ENCODE measurements around the gene EBI3.
"Not testable (repeated sequence)": the region's sequence is repeated elsewhere in the genome, so short reads cannot be mapped to it uniquely, and the experiment has no call there.

The EBI3 gene

DNA sequence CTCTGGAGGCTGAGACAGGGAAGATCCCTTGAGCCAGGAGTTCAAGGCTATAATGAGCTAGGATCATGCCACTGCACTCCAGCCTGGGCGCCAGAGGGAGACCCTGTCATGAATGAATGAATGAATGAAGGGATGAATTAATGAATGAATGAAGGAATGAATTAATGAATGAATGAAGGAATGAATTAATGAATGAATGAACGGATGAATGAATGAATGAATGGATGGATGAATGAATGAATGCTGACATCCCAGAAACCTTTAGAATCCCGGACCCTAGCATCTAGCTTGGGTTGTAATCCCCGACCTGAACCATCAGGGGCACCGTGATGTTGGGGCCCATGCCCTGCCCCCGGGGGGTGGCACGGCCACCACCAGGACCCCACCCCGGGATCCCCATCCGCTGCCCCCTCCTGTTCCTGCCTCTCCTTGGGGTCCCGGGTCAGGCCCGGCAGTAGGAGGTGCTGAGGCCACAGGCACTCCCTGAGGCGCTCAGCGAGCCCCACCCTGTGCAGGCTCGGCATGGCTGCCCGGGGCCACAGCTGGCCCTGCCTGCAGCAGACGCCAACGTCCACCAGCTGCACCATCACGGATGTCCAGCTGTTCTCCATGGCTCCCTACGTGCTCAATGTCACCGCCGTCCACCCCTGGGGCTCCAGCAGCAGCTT lies 3.4 kb downstream of the EBI3 start:
- H3K27me3 ChIP-seq (ENCODE audit: insufficient read depth, insufficient read length) = peaks cover 4% of the 10 kb centered on the region
- H3K9me3 ChIP-seq (ENCODE audit: insufficient read depth, low read length) = no peaks in the 10 kb centered on the region
- no peak overlapping the region for H3K9ac ChIP-seq (ENCODE audit: insufficient read length, low read depth)
- TF ChIP-seq SUZ12 (IDR thresholded peaks at IDR 0.05; ENCODE audit: extremely low read depth, insufficient read depth, insufficient read length) (no peak), ZNF274 (IDR thresholded peaks at IDR 0.05; ENCODE audit: low read depth, low read length) (no peak), YY1 (IDR thresholded peaks at IDR 0.05; ENCODE audit: insufficient read depth, insufficient read length) (no peak)
- H3K4me3 ChIP-seq (ENCODE audit: insufficient read length, low read depth) = no peak overlapping the region
- H3K36me3 ChIP-seq (ENCODE audit: insufficient read depth, insufficient read length, low read length) = no peaks in the 10 kb centered on the region
- DNase-seq (ENCODE audit: low read depth, low spot score) = no peak
- H3K4me1 ChIP-seq (ENCODE audit: insufficient read depth, insufficient read length) = peaks cover 8% of the 10 kb centered on the region

DNA sequence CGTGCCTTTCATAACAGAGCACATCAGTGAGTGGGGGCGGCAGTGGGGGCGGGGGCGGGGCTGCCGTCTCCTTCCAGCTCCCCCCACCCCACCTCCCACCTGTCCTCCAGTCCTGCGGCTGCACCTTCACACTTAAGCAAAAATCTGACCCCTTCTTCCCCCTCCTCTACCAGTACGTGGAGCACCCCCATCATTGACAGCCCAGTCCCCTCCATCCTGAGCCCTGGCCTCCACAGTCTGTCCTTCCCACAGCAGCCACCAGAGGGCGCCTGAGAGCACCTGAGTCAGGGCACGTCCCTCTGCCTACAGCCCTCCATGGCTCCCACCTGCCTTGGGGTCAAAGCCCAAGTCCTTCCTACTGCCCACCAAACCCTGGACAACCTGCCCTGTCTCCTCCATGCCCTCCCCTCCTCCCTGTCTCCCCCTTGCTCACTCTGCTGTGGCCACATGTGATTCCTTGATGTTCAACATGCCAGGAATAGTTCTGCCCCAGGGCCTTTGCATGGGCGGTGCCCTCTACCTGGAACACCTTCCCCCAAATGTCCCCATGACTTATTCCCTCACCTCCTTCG lies 4.0 kb downstream of the EBI3 start:
- Histone ChIP-seq H3K9ac (ENCODE audit: insufficient read length, low read depth) (no peak overlapping the region), H3K4me3 (ENCODE audit: insufficient read length, low read depth) (no peak overlapping the region), H3K27me3 (ENCODE audit: insufficient read depth, insufficient read length) (no peaks in the 10 kb centered on the region), H3K4me1 (ENCODE audit: insufficient read depth, insufficient read length) (peaks cover 8% of the 10 kb centered on the region), H3K9me3 (ENCODE audit: insufficient read depth, low read length) (no peaks in the 10 kb centered on the region), H3K36me3 (ENCODE audit: insufficient read depth, insufficient read length, low read length) (no peaks in the 10 kb centered on the region)
- no peak for DNase-seq (ENCODE audit: low read depth, low spot score)
- TF ChIP-seq ZNF274 (IDR thresholded peaks at IDR 0.05; ENCODE audit: low read depth, low read length) (no peak), YY1 (IDR thresholded peaks at IDR 0.05; ENCODE audit: insufficient read depth, insufficient read length) (no peak), SUZ12 (IDR thresholded peaks at IDR 0.05; ENCODE audit: extremely low read depth, insufficient read depth, insufficient read length) (no peak)

- no peak for DNase-seq (ENCODE audit: low read depth, low spot score)
- no peak overlapping the region for H3K9ac ChIP-seq (ENCODE audit: insufficient read length, low read depth)
- no peak overlapping the region for H3K4me3 ChIP-seq (ENCODE audit: insufficient read length, low read depth)
- peaks cover 4% of the 10 kb centered on the region for H3K4me1 ChIP-seq (ENCODE audit: insufficient read depth, insufficient read length)
- no peaks in the 10 kb centered on the region for H3K27me3 ChIP-seq (ENCODE audit: insufficient read depth, insufficient read length)
- no peaks in the 10 kb centered on the region for H3K36me3 ChIP-seq (ENCODE audit: insufficient read depth, insufficient read length, low read length)
- TF ChIP-seq SUZ12 (IDR thresholded peaks at IDR 0.05; ENCODE audit: extremely low read depth, insufficient read depth, insufficient read length) (no peak), YY1 (IDR thresholded peaks at IDR 0.05; ENCODE audit: insufficient read depth, insufficient read length) (no peak), ZNF274 (IDR thresholded peaks at IDR 0.05; ENCODE audit: low read depth, low read length) (no peak)
- no peaks in the 10 kb centered on the region for H3K9me3 ChIP-seq (ENCODE audit: insufficient read depth, low read length)
Observed at GRCh38 chr19:4234142-4234861, 5.0 kb downstream of the EBI3 start.

DNA sequence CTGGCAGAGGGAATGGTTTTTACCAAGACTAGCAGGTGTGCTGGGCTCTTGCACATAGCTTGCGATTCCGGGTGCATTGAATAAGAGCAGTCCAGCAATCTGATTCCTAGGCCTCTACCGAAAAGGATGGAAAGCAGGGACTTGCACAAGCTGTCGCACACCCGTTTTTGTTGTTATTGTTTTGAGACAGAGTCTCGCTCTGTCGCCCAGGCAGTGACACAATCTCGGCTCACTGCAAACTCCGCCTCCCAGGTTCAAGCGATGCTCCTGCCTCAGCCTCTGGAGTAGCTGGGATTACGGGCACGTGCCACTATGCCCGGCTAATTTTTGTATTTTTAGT lies 5.5 kb downstream of the EBI3 start:
- TF ChIP-seq YY1 (IDR thresholded peaks at IDR 0.05; ENCODE audit: insufficient read depth, insufficient read length) (no peak), ZNF274 (IDR thresholded peaks at IDR 0.05; ENCODE audit: low read depth, low read length) (no peak), SUZ12 (IDR thresholded peaks at IDR 0.05; ENCODE audit: extremely low read depth, insufficient read depth, insufficient read length) (no peak)
- H3K27me3 ChIP-seq (ENCODE audit: insufficient read depth, insufficient read length) = no peaks in the 10 kb centered on the region
- no peak overlapping the region for H3K9ac ChIP-seq (ENCODE audit: insufficient read length, low read depth)
- no peaks in the 10 kb centered on the region for H3K36me3 ChIP-seq (ENCODE audit: insufficient read depth, insufficient read length, low read length)
- peaks cover 2% of the 10 kb centered on the region for H3K4me1 ChIP-seq (ENCODE audit: insufficient read depth, insufficient read length)
- no peak overlapping the region for H3K4me3 ChIP-seq (ENCODE audit: insufficient read length, low read depth)
- H3K9me3 ChIP-seq (ENCODE audit: insufficient read depth, low read length) = no peaks in the 10 kb centered on the region
- DNase-seq (ENCODE audit: low read depth, low spot score) = no peak

DNA sequence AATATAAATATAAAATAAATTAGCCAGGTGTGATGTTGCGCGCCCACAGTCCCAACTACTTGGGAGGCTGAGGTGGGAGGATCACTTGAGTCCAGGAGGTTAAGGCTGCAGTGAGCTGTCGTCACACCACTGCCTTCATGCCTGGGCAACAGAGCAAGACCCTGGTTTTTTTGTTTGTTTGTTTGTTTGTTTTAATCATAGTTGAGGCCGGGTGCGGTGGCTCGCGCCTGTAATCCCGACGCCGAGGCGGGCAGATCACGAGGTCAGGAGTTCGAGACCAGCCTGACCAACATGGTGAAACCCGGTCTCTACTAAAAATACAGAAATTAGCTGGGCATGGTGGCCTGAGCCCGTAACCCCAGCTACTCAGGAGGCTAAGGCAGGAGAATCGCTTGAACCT lies 8.2 kb downstream of the EBI3 start:
- H3K9me3 ChIP-seq (ENCODE audit: insufficient read depth, low read length) = peaks cover 14% of the 10 kb centered on the region
- not testable (repeated sequence) for H3K27me3 ChIP-seq (ENCODE audit: insufficient read depth, insufficient read length); H3K4me3 ChIP-seq (ENCODE audit: insufficient read length, low read depth); DNase-seq (ENCODE audit: low read depth, low spot score); H3K9ac ChIP-seq (ENCODE audit: insufficient read length, low read depth); H3K36me3 ChIP-seq (ENCODE audit: insufficient read depth, insufficient read length, low read length); H3K4me1 ChIP-seq (ENCODE audit: insufficient read depth, insufficient read length)

DNA sequence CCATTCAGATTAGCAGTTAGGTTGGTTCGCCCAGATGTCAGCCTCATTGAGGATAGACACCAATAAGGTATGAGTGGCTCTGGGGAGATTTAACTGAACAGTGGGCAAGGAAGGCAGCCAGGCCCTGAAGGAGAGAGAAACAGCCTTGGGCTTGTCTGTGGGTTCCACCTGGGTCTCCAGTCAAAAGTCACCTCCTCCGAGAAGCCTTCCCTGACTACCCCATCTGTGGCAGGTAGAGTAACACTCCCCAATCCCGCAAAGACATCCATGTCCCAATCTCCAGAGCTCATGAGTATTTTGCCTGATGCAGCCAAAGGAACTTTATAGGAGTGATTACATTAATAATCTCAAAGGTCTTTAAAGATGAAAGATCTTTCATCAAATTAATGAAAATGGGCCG lies 9.5 kb downstream of the EBI3 start:
- Histone ChIP-seq H3K4me1 (ENCODE audit: insufficient read depth, insufficient read length) (no peaks in the 10 kb centered on the region), H3K36me3 (ENCODE audit: insufficient read depth, insufficient read length, low read length) (no peaks in the 10 kb centered on the region), H3K4me3 (ENCODE audit: insufficient read length, low read depth) (no peak overlapping the region), H3K9me3 (ENCODE audit: insufficient read depth, low read length) (peaks cover 14% of the 10 kb centered on the region), H3K9ac (ENCODE audit: insufficient read length, low read depth) (no peak overlapping the region), H3K27me3 (ENCODE audit: insufficient read depth, insufficient read length) (no peaks in the 10 kb centered on the region)
- no peak for TF ChIP-seq SUZ12 (IDR thresholded peaks at IDR 0.05; ENCODE audit: extremely low read depth, insufficient read depth, insufficient read length)
- no peak for TF ChIP-seq YY1 (IDR thresholded peaks at IDR 0.05; ENCODE audit: insufficient read depth, insufficient read length)
- TF ChIP-seq ZNF274 (IDR thresholded peaks at IDR 0.05; ENCODE audit: low read depth, low read length) = no peak
- DNase-seq (ENCODE audit: low read depth, low spot score) = no peak

DNA sequence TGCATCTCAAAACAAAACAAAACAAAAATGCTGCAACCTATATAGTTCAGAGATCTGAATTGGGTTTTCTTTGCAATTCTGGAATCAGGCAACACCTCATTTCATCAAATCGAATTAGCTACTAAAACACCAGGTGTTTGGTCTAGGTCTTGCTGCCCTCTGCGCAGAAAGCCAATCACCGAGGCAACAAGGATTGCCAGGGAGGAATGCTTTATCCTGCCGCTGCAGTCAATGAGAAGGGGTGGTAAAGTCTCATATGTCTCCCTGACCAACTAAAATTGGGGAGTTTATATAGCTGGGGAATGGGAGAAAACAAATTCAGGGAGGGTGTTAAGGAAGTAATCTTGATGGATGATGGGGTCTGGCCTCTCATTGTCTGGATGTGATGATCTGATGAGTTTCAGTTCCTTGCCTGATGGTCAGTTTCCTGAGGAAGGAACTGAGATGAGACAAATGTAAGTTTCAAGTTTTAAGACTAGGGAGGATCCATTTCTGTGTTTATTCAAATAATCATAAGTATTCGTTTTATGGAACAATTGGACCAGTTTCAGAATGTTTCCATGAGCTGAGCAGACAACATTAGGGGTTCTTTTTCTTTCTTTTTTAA lies 12.6 kb downstream of the EBI3 start:
- H3K9ac ChIP-seq (ENCODE audit: insufficient read length, low read depth) = no peak overlapping the region
- TF ChIP-seq YY1 (IDR thresholded peaks at IDR 0.05; ENCODE audit: insufficient read depth, insufficient read length) (no peak), ZNF274 (IDR thresholded peaks at IDR 0.05; ENCODE audit: low read depth, low read length) (no peak), SUZ12 (IDR thresholded peaks at IDR 0.05; ENCODE audit: extremely low read depth, insufficient read depth, insufficient read length) (no peak)
- no peak overlapping the region for H3K4me3 ChIP-seq (ENCODE audit: insufficient read length, low read depth)
- no peak for DNase-seq (ENCODE audit: low read depth, low spot score)
- H3K36me3 ChIP-seq (ENCODE audit: insufficient read depth, insufficient read length, low read length) = no peaks in the 10 kb centered on the region
- no peaks in the 10 kb centered on the region for H3K4me1 ChIP-seq (ENCODE audit: insufficient read depth, insufficient read length)
- peaks cover 14% of the 10 kb centered on the region for H3K9me3 ChIP-seq (ENCODE audit: insufficient read depth, low read length)
- no peaks in the 10 kb centered on the region for H3K27me3 ChIP-seq (ENCODE audit: insufficient read depth, insufficient read length)

DNA sequence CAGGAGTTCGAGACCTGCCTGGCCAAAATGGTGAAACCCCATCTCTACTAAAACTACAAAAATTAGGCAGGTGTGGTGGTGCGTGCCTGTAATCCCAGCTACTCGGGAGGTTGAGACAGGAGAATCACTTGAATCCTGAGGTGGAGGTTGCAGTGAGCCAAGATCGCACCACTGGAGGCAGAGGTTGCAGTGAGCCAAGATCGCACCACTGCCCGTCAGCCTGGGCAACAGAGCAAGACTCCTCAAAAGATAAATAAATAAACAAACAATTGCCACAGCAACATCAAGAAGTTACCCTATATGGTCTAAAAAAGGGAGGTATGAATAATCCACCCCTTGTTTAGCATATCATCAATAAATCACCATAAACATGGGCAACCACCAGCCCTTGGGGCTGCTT lies 16.6 kb downstream of the EBI3 start:
- Histone ChIP-seq H3K4me3 (ENCODE audit: insufficient read length, low read depth) (peak overlapping the region; percentile 82), H3K9ac (ENCODE audit: insufficient read length, low read depth) (peak overlapping the region; percentile 79), H3K36me3 (ENCODE audit: insufficient read depth, insufficient read length, low read length) (peaks cover 28% of the 10 kb centered on the region), H3K9me3 (ENCODE audit: insufficient read depth, low read length) (peaks cover 14% of the 10 kb centered on the region)
- not testable (repeated sequence) for H3K27me3 ChIP-seq (ENCODE audit: insufficient read depth, insufficient read length); H3K4me1 ChIP-seq (ENCODE audit: insufficient read depth, insufficient read length); DNase-seq (ENCODE audit: low read depth, low spot score)
